Ishikawa (cell line): ENCODE measurements around the gene KRTAP10-7.

Experiments
- CEBPB ChIP-seq: IDR thresholded peaks from 2 replicates; pipeline ENCODE4 v1.6.1; 2012
- CREB1 ChIP-seq: IDR thresholded peaks from 2 replicates; pipeline ENCODE4 v1.6.1; 2012; ENCODE audit warnings: low read depth
- EP300 ChIP-seq: IDR thresholded peaks from 2 replicates; pipeline ENCODE4 v1.6.1; 2012; ENCODE audit warnings: borderline replicate concordance
- RAD21 ChIP-seq: IDR thresholded peaks from 2 replicates; pipeline ENCODE4 v1.6.1; 2012; ENCODE audit warnings: low read depth
- REST ChIP-seq: IDR thresholded peaks from 2 replicates; pipeline ENCODE4 v1.6.1; 2012; ENCODE audit warnings: low read depth, mild to moderate bottlenecking
- TAF1 ChIP-seq: IDR thresholded peaks from 2 replicates; pipeline ENCODE4 v1.6.1; 2012; ENCODE audit warnings: low read depth, mild to moderate bottlenecking
- YY1 ChIP-seq: IDR thresholded peaks from 2 replicates; pipeline ENCODE4 v1.6.1; 2012; ENCODE audit warnings: low read depth
- TF ChIP-seq, protein P1 (sequence below): IDR thresholded peaks from 2 replicates; pipeline ENCODE4 v1.6.1; 2012

GRCh38 chr21:44572959-44573583 is 27.3 kb upstream of the KRTAP10-7 start:
- no peak for TF ChIP-seq EP300
- TF ChIP-seq, protein P1, sequence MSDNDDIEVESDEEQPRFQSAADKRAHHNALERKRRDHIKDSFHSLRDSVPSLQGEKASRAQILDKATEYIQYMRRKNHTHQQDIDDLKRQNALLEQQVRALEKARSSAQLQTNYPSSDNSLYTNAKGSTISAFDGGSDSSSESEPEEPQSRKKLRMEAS = no peak
- no peak for TF ChIP-seq CREB1
- TF ChIP-seq YY1 = no peak
- TF ChIP-seq RAD21 = no peak
- no peak for TF ChIP-seq REST
- TF ChIP-seq CEBPB = no peak
- TF ChIP-seq TAF1 = no peak
